Left ventricle myocardium inferior (tissue), 1 donor: ENCODE data around the gene HSPA8. TPM values are rescaled to one million over a fixed set of nuclear protein-coding genes. Genes with fewer than 3 reads are reported as not detected.

ENCODE experiments used
- DNase-seq: peaks from one replicate; pipeline ENCODE4 v3.0.0-alpha.2; 2020
- H3K27ac ChIP-seq: fragments of 200-600 bp; replicated peaks from 2 replicates; pipeline ENCODE4 v1.8.0; 2021
- H3K27me3 ChIP-seq: fragments of 200-600 bp; 2 replicates; pipeline ENCODE4 v1.8.0; 2021; ENCODE audit warnings: low read depth
- H3K36me3 ChIP-seq: fragments of 200-600 bp; 2 replicates; pipeline ENCODE4 v1.8.0; 2021
- H3K4me1 ChIP-seq: fragments of 200-600 bp; 2 replicates; pipeline ENCODE4 v1.8.0; 2021
- H3K4me3 ChIP-seq: fragments of 200-600 bp; 2 replicates; pipeline ENCODE4 v1.8.0; 2021; ENCODE audit warnings: mild to moderate bottlenecking, moderate library complexity
- H3K9me3 ChIP-seq: fragments of 200-600 bp; replicated peaks from 2 replicates; pipeline ENCODE4 v1.8.0; 2021
- CTCF ChIP-seq: fragments of 200-600 bp; IDR thresholded peaks from 2 replicates; pipeline ENCODE4 v1.8.0; 2021; ENCODE audit warnings: antibody characterized with exemption, mild to moderate bottlenecking, borderline replicate concordance
- intact Hi-C: fragments of 100-400 bp; cut with micrococcal nuclease; formaldehyde crosslinking; loops from one replicate; pipeline ENCODE4 v1.11.0; 2022
- total RNA-seq: library from RNA; stranded (reverse); fragmentation: NEBNext Ultra II Directional; extraction: Animal tissue kit (Norgen Biotek cat#: 25700); gene quantifications from one replicate; pipeline ENCODE4 v1.2.1, GENCODE V29; 2021
- donor health status: DM: no; HTN: yes; CAD: no; lungs with severe emphysema.

Gene HSPA8
- total RNA-seq, 1 donor from 2014 or later, result 1,405 TPM

GRCh38 chr11:123054301-123055065 lies 7.5 kb downstream of the HSPA8 start:
- no peak overlapping the region for H3K4me3 ChIP-seq
- H3K27me3 ChIP-seq, result no peaks in the 10 kb centered on the region
- peak overlapping the region; percentile 10 for H3K27ac ChIP-seq
- TF ChIP-seq CTCF, result peak; percentile 80
- peaks cover 51% of the 10 kb centered on the region for H3K4me1 ChIP-seq
- no peaks in the 10 kb centered on the region for H3K9me3 ChIP-seq
- intact Hi-C loops, result no loop called here
- no peak for DNase-seq
- H3K36me3 ChIP-seq, result peaks cover 56% of the 10 kb centered on the region

- Histone ChIP-seq H3K4me3 (no peak overlapping the region), H3K27ac (no peak overlapping the region), H3K9me3 (no peaks in the 10 kb centered on the region), H3K36me3 (peaks cover 43% of the 10 kb centered on the region), H3K27me3 (no peaks in the 10 kb centered on the region), H3K4me1 (peaks cover 41% of the 10 kb centered on the region)
- TF ChIP-seq CTCF, result no peak
- intact Hi-C loops, result no loop called here
- no peak for DNase-seq
These were observed 8.8 kb downstream of the HSPA8 start for GRCh38 chr11:123052901-123053721.

GRCh38 chr11:123051634-123052033 lies 10.3 kb downstream of the HSPA8 start:
- TF ChIP-seq CTCF, result no peak
- Histone ChIP-seq H3K27me3 (no peaks in the 10 kb centered on the region), H3K27ac (no peak overlapping the region), H3K9me3 (no peaks in the 10 kb centered on the region), H3K36me3 (peaks cover 28% of the 10 kb centered on the region), H3K4me3 (no peak overlapping the region), H3K4me1 (peaks cover 27% of the 10 kb centered on the region)
- intact Hi-C loops, result no loop called here
- DNase-seq, result no peak

- H3K27me3 ChIP-seq, result no peaks in the 10 kb centered on the region
- no peak for TF ChIP-seq CTCF
- no peaks in the 10 kb centered on the region for H3K9me3 ChIP-seq
- peaks cover 23% of the 10 kb centered on the region for H3K36me3 ChIP-seq
- H3K4me3 ChIP-seq, result no peak overlapping the region
- DNase-seq, result no peak
- H3K4me1 ChIP-seq, result peaks cover 22% of the 10 kb centered on the region
- intact Hi-C loops, result no loop called here
- H3K27ac ChIP-seq, result no peak overlapping the region
These were observed 10.8 kb downstream of the HSPA8 start for GRCh38 chr11:123051146-123051545.

- H3K4me3 ChIP-seq, result no peak overlapping the region
- H3K9me3 ChIP-seq, result no peaks in the 10 kb centered on the region
- H3K4me1 ChIP-seq, result peaks cover 4% of the 10 kb centered on the region
- no peak for TF ChIP-seq CTCF
- intact Hi-C loops, result no loop called here
- no peaks in the 10 kb centered on the region for H3K36me3 ChIP-seq
- no peak overlapping the region for H3K27ac ChIP-seq
- H3K27me3 ChIP-seq, result no peaks in the 10 kb centered on the region
- DNase-seq, result no peak
These were observed 14.0 kb downstream of the HSPA8 start for GRCh38 chr11:123047947-123048293.
